Gastroesophageal sphincter (tissue), 3 donors: ENCODE results near the gene FAM118B.

Source experiments
- CTCF ChIP-seq, 4 experiments: fragments of 200-600 bp in 2 of 4; fragments of 450-650 bp in 2 of 4; sonication (generic) in 1 of 4; IDR thresholded peaks; one replicate each; pipeline ENCODE4 v1.5.1; 2017 to 2019; ENCODE audit warnings: antibody characterized with exemption in 4 of 4, mild to moderate bottlenecking in 2 of 4, moderate library complexity in 2 of 4
- EP300 ChIP-seq: sonication (generic); formaldehyde crosslinking; IDR thresholded peaks from one replicate; pipeline ENCODE4 v1.6.1; 2017; ENCODE audit warnings: antibody characterized with exemption, mild to moderate bottlenecking
- POLR2A ChIP-seq, 2 donors: fragments of 450-650 bp; IDR thresholded peaks; one replicate each; pipeline ENCODE4 v1.6.1; 2017; ENCODE audit warnings: antibody characterized with exemption in 2 of 2, mild to moderate bottlenecking in 2 of 2, moderate library complexity in 1 of 2

GRCh38 chr11:126192361-126192760, 19.2 kb upstream of the FAM118B start:
- TF ChIP-seq POLR2A (IDR thresholded peaks at IDR 0.05) (no peak), CTCF (IDR thresholded peaks at IDR 0.05) (no peak), EP300 (no peak)
